MG63 (cell line): ENCODE data around the gene ARHGEF11. TPM values are rescaled to one million over a fixed set of nuclear protein-coding genes. Genes with fewer than 3 reads are reported as not detected.

Experiments used
- DNase-seq: peaks from one replicate; pipeline ENCODE4 v3.0.0-alpha.2; 2020
- H3K27me3 ChIP-seq: fragments of 250-450 bp; sonication (Bioruptor Pico); 2 replicates; pipeline ENCODE4 v1.5.1; 2020; ENCODE audit warnings: mild to moderate bottlenecking, moderate library complexity
- H3K36me3 ChIP-seq: fragments of 250-450 bp; sonication (Bioruptor Pico); 2 replicates; pipeline ENCODE4 v1.5.1; 2020; ENCODE audit warnings: mild to moderate bottlenecking, moderate library complexity
- H3K4me3 ChIP-seq: fragments of 250-450 bp; sonication (Bioruptor Pico); 2 replicates; pipeline ENCODE4 v1.5.1; 2020; ENCODE audit warnings: mild to moderate bottlenecking, moderate library complexity
- H3K9me3 ChIP-seq: fragments of 250-450 bp; sonication (Bioruptor Pico); 2 replicates; pipeline ENCODE4 v1.5.1; 2020; ENCODE audit warnings: mild to moderate bottlenecking, moderate library complexity
- total RNA-seq: library from RNA; depleted of rRNA; stranded (reverse); fragments of >200 nt; shearing (Covaris generic); gene quantifications from 2 replicates; pipeline ENCODE4 v1.2.3, GENCODE V29; 2014; ENCODE audit warnings: low replicate concordance

ARHGEF11 gene
- total RNA-seq, 1 experiment from 2014 or later = 31.2 TPM

GRCh38 chr1:156921053-156921529, 124.5 kb downstream of the ARHGEF11 start:
- no peaks in the 10 kb centered on the region for H3K36me3 ChIP-seq
- no peak overlapping the region for H3K4me3 ChIP-seq
- DNase-seq = no peak
- H3K9me3 ChIP-seq = peaks cover 5% of the 10 kb centered on the region
- peaks cover 22% of the 10 kb centered on the region for H3K27me3 ChIP-seq

GRCh38 chr1:156920233-156921052, 125.1 kb downstream of the ARHGEF11 start, which contains the start of gene LRRC71:
TSS of gene LRRC71 (plus strand) at chr1:156920632. CDS start at chr1:156920804, 172 bp downstream.
- Histone ChIP-seq H3K4me3 (no peak within 1 kb of the TSS), H3K36me3 (no peaks in the 10 kb centered on the region), H3K9me3 (peaks cover 5% of the 10 kb centered on the region), H3K27me3 (peaks cover 22% of the 10 kb centered on the region)
- DNase-seq = peak; percentile 65

- Histone ChIP-seq H3K36me3 (no peaks in the 10 kb centered on the region), H3K9me3 (peaks cover 5% of the 10 kb centered on the region), H3K4me3 (no peak overlapping the region), H3K27me3 (no peaks in the 10 kb centered on the region)
- DNase-seq = no peak
Observed at GRCh38 chr1:156914440-156914856, 131.1 kb downstream of the ARHGEF11 start.

GRCh38 chr1:156913809-156914387, 131.6 kb downstream of the ARHGEF11 start:
- no peaks in the 10 kb centered on the region for H3K36me3 ChIP-seq
- H3K4me3 ChIP-seq = no peak overlapping the region
- H3K9me3 ChIP-seq = peaks cover 5% of the 10 kb centered on the region
- no peak for DNase-seq
- no peaks in the 10 kb centered on the region for H3K27me3 ChIP-seq

- no peaks in the 10 kb centered on the region for H3K27me3 ChIP-seq
- DNase-seq = no peak
- no peaks in the 10 kb centered on the region for H3K36me3 ChIP-seq
- H3K4me3 ChIP-seq = no peak overlapping the region
- peaks cover 1% of the 10 kb centered on the region; the same call in 1 of the 2 replicates for H3K9me3 ChIP-seq
Observed at GRCh38 chr1:156912861-156913808, 132.4 kb downstream of the ARHGEF11 start.

GRCh38 chr1:156912310-156912709, 133.2 kb downstream of the ARHGEF11 start:
- Histone ChIP-seq H3K4me3 (no peak overlapping the region), H3K9me3 (no peaks in the 10 kb centered on the region), H3K36me3 (no peaks in the 10 kb centered on the region), H3K27me3 (no peaks in the 10 kb centered on the region)
- no peak for DNase-seq

GRCh38 chr1:156911577-156912298, 133.8 kb downstream of the ARHGEF11 start:
- Histone ChIP-seq H3K9me3 (no peaks in the 10 kb centered on the region), H3K27me3 (no peaks in the 10 kb centered on the region), H3K4me3 (no peak overlapping the region), H3K36me3 (no peaks in the 10 kb centered on the region)
- no peak for DNase-seq

- no peak for DNase-seq
Observed at GRCh38 chr1:156910309-156910782, 135.2 kb downstream of the ARHGEF11 start.

GRCh38 chr1:156909671-156910070, 135.9 kb downstream of the ARHGEF11 start:
- Histone ChIP-seq H3K9me3 (no peaks in the 10 kb centered on the region), H3K4me3 (no peak overlapping the region), H3K27me3 (no peaks in the 10 kb centered on the region), H3K36me3 (no peaks in the 10 kb centered on the region)
- no peak for DNase-seq

More at GRCh38 chr1:156910309-156910782, 135.2 kb downstream of the ARHGEF11 start:
- no peaks in the 10 kb centered on the region for H3K9me3 ChIP-seq
- no peak overlapping the region for H3K4me3 ChIP-seq
- H3K27me3 ChIP-seq = no peaks in the 10 kb centered on the region
- no peaks in the 10 kb centered on the region for H3K36me3 ChIP-seq

- no peak for DNase-seq
- H3K9me3 ChIP-seq = no peaks in the 10 kb centered on the region
- no peak overlapping the region for H3K4me3 ChIP-seq
- H3K36me3 ChIP-seq = no peaks in the 10 kb centered on the region
- no peaks in the 10 kb centered on the region for H3K27me3 ChIP-seq
Observed at GRCh38 chr1:156908955-156909354, 136.6 kb downstream of the ARHGEF11 start.

GRCh38 chr1:156908541-156908940, 137.0 kb downstream of the ARHGEF11 start:
- no peaks in the 10 kb centered on the region for H3K36me3 ChIP-seq
- no peak for DNase-seq
- no peaks in the 10 kb centered on the region for H3K9me3 ChIP-seq
- H3K27me3 ChIP-seq = no peaks in the 10 kb centered on the region
- H3K4me3 ChIP-seq = no peak overlapping the region

GRCh38 chr1:156906206-156906906, 139.2 kb downstream of the ARHGEF11 start:
- Histone ChIP-seq H3K36me3 (no peaks in the 10 kb centered on the region), H3K27me3 (no peaks in the 10 kb centered on the region), H3K4me3 (no peak overlapping the region), H3K9me3 (no peaks in the 10 kb centered on the region)
- no peak for DNase-seq

- Histone ChIP-seq H3K36me3 (no peaks in the 10 kb centered on the region), H3K9me3 (no peaks in the 10 kb centered on the region)
- no peak for DNase-seq
Observed at GRCh38 chr1:156905651-156906050, 139.9 kb downstream of the ARHGEF11 start.

GRCh38 chr1:156905176-156905575, 140.4 kb downstream of the ARHGEF11 start:
- H3K9me3 ChIP-seq = no peaks in the 10 kb centered on the region
- DNase-seq = no peak

More at GRCh38 chr1:156905651-156906050, 139.9 kb downstream of the ARHGEF11 start:
- Histone ChIP-seq H3K4me3 (no peak overlapping the region), H3K27me3 (no peaks in the 10 kb centered on the region)

GRCh38 chr1:156904187-156904959, 141.2 kb downstream of the ARHGEF11 start:
- Histone ChIP-seq H3K4me3 (no peak overlapping the region), H3K9me3 (no peaks in the 10 kb centered on the region), H3K36me3 (no peaks in the 10 kb centered on the region), H3K27me3 (no peaks in the 10 kb centered on the region)
- DNase-seq = no peak

More at GRCh38 chr1:156905176-156905575, 140.4 kb downstream of the ARHGEF11 start:
- Histone ChIP-seq H3K27me3 (no peaks in the 10 kb centered on the region), H3K36me3 (no peaks in the 10 kb centered on the region), H3K4me3 (no peak overlapping the region)
